SW 1271 (cell line): Measurements from ENCODE around the gene AJAP1.
"Not testable (repeated sequence)": the region's sequence is repeated elsewhere in the genome, so short reads cannot be mapped to it uniquely, and the experiment has no call there.

Experiments used
- DNase-seq, 2 experiments: peaks; one replicate each; lab custom pipeline; 2025; lab: John Stamatoyannopoulos, UW

The AJAP1 gene, protein sequence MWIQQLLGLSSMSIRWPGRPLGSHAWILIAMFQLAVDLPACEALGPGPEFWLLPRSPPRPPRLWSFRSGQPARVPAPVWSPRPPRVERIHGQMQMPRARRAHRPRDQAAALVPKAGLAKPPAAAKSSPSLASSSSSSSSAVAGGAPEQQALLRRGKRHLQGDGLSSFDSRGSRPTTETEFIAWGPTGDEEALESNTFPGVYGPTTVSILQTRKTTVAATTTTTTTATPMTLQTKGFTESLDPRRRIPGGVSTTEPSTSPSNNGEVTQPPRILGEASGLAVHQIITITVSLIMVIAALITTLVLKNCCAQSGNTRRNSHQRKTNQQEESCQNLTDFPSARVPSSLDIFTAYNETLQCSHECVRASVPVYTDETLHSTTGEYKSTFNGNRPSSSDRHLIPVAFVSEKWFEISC

DNA sequence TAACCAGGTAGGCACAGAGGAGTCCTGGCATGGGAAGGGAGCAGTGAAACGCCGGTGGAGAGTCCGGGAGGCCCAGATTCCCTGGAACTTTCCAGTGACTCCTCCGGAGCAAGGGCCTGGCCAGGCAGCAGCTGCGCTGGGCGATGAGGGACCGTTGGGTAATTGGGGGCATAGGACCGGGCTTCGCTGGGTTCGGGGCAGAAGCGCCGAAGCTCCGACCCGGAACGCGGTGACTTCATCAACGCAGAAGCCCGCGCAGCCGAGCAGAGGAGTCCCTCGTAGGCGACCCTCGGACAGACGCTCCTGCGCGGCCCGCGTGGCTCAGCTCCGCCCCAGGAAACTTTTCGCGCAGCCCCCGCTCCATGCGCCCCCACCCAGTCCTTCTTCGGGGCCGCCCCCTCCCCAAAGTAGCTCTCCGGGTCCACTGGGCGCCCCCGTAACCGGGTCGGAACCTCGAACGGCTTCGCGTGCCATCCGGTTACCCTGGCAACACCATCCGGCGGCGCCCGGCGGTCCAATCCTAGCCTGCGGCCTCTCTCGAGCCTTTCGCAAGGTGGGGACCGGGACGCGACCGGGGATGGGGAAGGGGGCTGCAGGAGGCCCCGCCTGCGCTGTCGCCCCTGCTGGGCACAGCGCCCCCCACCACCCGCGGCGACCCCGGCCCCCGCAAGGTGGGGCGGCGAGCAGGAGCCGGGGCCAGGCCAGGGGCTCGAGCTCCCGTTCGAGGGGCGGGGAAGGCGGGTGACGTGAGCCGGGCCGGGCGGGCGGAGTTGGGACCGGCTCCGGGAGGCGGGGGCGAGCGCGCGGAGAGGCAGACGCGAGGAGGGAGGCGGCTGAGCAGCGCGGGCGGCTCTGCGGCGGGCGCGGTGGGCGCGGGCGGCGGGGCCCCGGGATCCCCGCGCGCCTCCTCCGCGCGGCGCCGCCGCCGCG is at the start of gene AJAP1:
AJAP1 (plus strand) TSS at position 814 of the 930 bp plus-strand sequence. CDS start 817 bp downstream, outside the sequence.
- no peak for DNase-seq

DNA sequence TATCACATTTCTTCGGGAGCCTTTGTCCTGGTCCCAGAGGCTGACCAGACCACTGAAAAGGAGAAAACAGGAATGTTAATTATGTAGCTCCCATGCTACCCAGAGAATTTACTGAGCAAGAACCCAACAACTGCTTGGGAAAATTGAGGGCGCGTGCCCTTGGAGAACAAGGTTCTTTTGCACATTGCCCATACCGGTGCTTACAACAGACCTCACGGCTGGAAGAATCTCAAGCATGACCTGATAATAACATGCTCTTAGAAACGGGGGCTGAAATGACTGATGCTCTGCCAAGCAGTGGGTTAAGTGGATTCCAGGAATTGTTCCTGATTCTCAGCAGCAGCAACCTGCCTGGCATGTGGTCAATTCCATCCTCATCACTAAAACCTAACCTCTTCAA is 49.3 kb upstream of the AJAP1 start:
- DNase-seq: no peak

DNA sequence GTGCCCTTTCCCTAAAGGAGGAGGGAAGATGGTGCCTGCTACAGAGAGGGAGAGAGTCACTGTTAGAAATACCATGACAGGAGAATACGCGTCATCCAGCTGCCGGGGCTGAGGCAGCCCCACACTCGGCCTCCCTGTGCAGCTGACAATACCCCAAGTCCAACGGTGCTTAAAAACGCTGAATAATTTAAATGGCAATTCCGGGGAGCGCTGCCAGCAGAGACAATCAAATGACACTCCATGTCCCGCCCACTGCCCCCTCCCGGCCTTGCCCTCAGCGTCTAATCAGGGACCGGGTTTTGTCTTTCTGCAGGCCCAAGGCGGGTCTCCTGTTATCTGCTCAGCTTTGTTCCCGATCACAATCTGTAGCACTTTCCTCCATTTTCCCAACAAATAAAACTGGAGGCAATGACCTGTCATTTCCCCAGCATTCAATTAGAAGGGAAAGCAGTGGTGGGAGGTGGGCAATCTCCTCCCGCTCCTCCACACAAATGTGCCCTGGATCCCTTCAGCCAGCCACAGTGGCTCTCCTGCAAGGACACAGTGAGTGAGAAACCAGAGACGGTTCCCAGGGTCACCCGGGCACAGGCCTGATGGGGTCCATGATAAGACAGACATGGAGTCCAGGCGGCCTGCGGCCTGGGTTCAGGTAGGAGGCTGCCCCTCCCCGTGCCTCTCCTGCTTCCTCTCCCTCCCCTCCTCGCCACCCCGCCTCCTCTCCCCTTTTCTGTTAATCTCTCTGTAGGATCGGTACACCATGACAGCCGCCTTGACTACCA is 42.7 kb upstream of the AJAP1 start:
- no peak for DNase-seq

DNA sequence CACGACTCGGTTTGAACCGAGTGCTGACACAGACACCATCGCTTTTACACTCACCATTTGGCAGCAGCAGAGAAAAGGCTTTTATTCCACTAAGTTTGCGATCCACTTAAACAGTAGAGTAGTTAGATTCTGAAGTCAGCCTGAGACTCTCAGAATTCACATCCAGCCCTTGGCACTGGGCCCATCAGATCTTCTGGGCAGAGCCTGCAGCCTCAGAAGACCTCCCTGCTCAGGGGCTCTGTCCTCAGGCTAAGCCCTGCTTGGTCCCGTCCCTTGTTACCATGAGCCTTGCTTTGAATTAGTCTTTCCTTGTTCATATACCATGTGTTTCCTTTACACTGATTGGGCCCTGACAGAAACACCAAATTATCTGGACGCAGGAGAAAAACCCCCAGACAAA is 41.4 kb upstream of the AJAP1 start:
- no peak for DNase-seq

DNA sequence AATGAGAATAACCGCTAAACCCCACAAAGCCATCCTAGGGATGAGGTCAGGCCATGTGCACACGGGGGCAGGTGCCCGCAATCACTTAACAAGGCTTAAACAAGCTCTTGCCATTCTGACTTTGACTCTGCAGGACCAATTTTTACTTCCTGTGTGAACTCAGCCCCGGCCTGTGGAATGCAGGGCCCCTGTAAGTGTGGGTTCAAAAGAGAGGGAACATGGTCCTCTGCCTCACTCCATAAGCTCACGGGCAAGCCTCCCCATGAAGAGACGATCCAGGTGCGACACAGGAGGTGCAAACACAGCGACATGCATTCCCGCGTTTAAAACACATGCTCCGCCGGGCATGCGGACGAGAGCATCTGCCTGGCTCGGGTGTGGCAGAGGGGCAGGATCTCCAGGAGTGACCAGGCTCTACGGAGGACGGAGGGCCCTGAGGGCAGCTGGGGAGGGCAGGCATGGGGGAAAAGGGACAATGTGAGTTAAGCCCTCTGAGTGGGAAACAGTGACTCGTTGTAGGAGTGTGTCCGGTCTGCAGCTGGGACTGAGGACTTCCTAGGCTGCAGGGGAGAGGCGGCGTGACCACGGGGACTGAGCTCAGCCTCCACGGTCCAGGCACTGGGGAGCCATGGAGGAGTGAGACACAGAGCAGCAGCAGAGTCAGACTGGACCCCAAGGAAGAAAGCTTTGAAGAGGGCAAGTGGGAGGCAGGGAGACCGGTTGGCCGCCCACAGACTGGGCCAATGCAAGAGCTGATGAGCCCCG is 40.6 kb upstream of the AJAP1 start:
- DNase-seq: no peak

DNA sequence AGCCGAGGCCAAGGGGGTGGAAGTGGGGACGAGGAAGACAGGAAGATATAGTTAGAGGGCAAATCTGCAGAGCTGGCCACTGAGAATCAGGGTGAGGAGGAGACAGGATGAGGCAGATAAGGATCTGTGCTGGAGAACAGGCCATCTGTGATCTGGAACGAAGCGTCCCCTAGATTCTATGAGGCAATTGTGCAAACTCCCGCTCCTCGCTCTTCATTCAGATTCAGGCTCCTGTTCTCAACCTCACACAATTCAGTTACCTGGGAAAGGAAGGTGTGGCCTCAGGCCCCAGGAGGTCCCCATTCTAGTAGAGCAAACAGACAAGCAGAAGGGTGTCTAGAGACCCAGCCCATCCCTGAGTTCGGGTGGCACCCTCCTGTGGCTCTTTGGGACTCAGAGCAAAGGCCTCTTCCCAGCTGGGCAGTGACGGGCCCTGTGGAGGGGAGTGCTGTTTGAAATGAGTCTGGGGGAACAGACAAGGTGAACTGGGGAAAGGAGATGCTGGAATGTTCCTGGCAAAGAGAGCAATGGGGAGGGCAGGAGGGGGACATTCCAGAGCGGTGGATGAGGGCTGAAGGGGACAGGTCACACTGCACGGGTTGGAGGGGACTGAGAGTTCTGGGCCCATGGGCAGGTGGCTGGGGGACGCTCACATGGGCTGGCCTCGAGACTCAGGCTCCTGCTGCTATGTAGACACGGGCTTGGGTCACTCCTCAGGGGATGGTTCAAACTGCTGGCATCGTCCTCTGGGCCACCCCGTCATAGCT is 39.9 kb upstream of the AJAP1 start:
- no peak for DNase-seq

DNA sequence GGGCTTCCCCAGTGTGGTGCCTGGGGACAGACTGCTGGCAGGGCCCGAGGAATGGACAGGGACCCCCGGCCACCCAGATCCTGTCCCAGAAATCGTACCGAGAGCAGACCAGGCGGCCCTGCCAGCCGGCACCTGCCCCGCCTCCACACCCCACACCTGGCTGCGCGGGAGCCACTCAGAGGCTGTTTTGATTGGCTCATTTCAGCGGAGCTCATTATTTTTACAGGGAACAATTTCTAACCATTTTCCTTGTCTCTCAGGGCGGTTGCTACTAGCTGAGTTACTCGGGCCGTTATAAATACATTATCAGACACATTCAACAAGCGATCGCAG is 39.3 kb upstream of the AJAP1 start:
- no peak for DNase-seq

DNA sequence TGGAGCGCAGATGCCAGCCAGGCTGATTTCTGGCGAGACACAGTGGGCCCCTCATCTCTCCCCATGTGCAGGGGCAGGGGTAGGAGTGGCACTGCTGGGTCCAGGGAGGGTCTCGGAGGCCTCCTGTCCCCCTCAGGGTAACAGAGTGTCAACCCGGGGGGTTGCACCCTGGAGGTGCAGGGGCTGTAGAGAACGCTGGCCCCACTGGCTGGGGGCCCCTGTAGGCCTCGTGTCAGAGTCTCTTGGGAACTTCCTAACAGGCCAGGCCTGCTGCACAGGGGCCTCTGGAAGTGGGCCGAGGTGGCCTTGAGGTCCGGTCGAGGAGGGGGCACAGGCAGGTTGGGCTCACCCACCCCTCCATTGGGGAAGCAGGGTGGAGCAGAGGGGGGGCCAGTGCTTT is 38.9 kb upstream of the AJAP1 start:
- no peak for DNase-seq

DNA sequence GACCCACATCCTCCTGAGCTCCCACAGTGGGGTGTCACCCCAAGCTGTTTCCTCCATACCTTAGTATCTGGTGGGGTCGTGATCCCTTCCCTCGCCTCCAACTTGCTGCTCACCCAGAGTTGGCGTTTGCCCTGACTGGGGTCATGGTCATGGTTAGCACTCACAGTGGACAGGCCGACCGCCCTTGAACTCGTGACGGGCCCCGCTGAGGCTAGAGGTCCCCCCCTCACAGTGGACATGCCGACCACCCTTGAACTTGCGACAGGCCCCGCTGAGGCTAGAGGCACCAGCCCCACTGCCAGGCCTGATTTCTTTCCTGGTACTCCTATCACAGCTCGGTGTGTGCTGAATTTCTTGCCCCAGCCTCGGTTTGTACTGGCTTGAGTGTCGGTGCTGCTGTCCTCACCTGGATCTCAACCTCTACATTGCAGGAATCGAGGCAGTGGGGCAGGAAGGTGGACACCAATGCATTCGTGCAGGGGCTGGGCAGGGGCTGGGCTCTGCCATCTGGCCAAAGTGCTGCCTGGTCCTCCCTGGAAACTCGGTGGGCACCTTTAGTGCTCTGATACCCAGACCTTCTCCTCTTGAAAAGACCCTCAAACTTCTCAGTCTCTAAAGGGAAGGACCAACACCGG is 37.5 kb upstream of the AJAP1 start:
- no peak for DNase-seq

DNA sequence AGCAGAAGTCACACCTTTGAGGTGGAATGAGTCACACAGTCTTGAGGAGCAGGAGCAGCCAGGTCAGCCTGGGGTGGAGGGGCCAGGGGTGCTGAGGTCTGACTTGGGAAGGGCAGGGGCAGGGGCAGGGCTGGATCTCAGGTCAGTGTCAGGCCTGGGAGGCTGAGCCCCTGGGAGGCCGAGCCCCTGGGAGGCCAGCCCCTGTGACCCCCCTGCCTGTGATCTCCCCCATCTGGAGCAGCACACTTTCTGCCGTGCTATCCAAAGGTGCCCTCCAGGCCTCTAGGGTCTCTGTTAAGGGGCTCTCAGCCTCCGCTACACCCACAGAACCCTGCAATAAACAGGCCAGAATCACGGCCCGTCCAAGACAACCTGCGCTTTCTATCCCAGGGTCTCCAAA is 36.9 kb upstream of the AJAP1 start:
- DNase-seq: no peak

DNA sequence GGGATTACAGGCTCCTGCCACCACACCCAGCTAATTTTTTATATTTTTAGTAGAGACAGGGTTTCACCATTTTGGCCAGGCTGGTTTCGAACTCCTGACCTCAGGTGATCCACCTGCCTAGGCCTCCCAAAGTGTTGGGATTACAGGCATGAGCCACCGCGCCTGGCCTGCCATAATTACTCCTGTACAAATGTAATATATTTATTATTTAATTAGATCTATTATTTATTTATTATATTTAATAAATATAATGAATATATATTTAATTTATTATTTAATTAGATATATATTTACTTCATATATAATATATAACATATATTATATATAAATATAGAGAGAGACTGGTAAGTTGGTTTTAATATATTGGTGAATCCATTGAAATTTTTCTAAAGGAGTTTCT is 35.6 kb upstream of the AJAP1 start:
- DNase-seq: not testable (repeated sequence)

DNA sequence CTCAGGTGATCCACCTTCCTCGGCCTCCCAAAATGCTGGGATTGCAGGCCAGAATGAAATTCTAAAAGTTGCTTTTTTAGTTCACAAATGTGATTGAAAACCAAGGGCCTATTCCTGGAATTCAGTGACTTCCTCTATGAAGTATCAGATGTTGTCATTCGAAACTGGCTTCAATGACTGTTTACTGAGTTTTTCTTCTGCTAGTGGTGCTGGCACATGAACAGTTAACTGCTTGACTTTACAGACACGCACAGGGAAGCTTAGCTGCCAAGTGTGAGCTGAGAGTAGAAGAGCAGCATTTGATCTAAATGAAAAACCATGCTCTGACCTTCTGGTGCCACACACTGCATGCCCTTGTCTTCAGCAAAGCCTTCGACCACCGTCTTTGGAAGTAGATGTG is 32.8 kb upstream of the AJAP1 start:
- no peak for DNase-seq

DNA sequence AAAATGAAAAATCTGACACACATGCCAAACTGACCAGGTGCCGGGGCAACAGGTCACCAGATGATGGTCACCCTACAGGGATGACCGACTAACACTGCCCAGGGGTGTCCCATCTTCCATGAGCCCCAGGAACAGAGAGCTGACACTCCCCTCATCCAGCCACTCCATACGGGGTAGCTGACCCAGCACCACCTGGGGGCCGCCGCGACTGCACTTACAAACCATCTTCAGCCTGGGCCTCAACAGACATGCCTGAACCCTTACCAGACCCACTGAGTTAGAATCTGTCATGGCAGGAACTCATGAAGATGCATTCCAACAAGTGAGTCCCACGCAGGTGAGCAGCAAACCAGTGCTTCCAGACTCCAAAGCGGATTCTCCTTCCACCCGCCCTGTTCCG is 31.6 kb upstream of the AJAP1 start:
- no peak for DNase-seq

DNA sequence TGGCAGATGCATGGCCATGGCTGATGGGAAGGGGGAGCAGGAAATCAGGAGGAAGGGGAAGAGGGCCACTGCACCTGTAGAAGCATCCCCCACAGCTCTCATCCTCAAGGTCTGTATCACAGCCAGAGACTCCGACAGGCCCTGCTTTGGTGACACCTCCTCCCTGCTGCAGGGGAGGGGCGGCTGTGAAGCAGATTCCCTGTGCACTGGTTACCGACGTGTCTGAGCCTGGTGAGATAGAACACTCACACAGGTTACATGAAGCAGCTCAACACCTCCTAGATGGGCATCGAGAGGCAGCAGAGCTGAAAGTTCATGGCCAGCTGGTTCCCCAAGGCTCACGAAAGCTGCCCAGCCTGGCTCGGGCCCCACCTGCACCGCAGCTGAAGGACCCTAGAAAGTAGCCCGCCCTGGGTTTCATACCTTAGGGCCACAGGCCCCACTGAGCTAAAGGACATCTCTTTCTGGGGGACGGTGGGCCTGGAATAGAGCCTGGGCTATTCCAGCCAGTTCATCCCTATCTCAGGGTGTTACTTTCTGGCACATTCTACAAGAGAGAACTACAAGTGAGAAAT is 30.2 kb upstream of the AJAP1 start:
- DNase-seq: no peak

DNA sequence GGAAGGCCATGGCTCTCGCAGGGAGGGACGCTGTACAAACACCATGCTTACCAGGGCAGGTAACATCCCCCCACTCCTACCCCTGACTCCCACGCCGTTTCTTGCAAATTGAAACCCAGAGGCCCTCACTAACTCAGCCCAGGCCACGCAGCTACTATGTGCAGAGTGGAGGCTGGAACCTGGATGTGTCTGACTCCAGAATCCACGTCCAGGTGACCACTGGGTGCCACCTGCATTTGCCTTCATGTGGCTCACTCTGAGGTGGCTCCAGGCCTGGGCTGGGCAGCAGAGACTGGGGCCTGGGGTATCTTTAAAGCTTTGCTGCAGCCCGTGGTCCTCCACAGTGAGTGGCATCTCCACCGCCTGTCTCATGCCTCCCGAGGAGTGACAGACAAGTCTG is 29.6 kb upstream of the AJAP1 start:
- DNase-seq: no peak

DNA sequence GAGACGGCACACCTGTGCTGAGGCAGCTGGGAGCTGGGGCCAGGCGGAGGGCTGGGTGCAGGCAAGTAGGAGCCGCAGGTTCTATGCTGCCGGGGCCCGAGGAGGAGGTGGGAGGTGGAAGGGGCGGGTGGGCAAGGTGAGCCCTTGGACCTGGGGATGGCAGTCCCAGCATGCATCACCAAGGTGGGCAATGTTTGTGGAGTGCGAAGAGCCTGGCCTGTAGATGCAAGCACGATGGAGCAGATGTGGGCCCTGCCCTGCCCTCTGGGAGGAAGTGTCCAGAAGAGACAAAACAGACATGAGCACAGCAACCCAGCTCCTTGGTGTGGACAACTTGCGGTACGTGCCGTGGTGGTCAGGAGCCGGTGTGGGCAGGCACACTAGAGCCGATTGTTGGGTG is 28.3 kb upstream of the AJAP1 start:
- DNase-seq: no peak

DNA sequence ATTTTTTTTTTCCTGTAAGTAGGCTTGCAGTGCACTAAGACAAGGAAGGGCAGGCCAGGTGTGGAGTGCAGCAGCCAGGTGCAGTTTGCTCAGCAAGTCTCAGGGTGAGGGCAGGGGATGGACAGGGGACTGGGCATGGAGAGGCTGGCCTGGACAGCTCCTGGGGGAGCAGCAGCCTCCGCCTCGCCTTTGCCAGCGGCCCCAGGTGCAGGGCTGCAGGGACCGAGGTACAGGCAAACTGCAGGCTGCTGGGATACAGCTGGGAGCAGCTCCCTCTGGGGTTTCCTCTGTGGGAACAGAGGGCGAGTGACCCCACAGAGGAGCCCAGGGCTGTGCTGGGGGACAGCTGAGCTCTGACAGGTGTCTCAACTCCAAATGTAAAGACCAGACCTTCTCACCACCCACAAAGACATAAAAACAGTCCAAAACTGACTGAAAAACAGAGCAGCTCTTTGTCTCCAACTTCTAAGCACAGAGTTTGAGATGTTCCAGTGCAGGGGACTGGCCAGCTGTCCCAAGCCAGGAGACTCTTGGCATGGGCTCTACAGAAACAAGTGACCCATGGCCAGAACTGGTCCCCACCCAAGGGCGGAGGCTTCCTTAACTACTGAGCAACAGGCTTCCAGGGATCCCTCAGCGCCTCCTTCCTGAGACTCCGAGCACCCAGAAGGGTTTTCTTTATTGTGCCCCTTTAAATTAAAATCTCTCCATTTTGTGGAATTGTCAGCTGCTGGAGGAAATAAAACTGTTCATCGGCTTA is 27.7 kb upstream of the AJAP1 start:
- no peak for DNase-seq

DNA sequence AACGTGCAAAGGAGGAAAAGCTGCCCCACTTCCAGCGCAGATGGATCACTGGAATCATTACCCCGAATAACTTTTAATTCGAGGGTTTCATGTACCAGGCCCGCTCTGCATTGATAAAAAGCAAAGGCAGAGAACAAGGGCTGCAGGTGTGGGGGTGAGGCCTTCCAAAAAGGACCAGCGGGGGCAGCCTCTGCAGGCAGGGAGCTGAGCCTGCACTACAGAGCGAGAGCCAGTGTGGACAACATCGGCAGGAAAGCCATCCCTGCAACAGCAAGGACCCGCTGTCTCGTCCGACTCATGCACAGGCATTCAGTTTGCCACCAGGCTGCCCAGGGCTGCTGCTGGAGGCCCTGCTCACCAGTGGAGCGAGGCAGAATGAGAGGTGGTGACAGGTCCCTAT is 27.1 kb upstream of the AJAP1 start:
- no peak for DNase-seq

DNA sequence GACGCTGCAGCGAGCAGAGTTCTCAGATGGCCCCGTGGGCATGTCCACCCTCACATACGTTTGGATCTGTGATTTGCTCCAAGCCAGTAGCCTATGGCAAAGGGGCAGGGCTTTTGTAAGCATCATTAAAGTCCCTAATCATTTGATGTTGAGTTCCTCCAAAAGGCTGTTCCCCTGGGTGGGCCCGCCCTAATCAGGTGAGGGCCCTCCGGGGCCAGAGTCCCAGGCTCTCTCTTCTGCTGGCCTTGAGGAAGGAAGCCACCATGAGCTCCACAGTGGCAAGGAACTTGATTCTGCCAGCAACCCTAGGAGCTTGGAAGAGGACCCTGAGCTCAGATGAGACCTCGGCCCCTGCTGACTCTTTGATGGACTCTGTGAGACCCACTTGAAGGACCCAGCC is 25.4 kb upstream of the AJAP1 start:
- no peak for DNase-seq
